Measurements from ENCODE around the gene TRMT10A.
A peak's percentile ranks its signal among the peaks of the same experiment; 100 is the strongest.

The TRMT10A gene, protein sequence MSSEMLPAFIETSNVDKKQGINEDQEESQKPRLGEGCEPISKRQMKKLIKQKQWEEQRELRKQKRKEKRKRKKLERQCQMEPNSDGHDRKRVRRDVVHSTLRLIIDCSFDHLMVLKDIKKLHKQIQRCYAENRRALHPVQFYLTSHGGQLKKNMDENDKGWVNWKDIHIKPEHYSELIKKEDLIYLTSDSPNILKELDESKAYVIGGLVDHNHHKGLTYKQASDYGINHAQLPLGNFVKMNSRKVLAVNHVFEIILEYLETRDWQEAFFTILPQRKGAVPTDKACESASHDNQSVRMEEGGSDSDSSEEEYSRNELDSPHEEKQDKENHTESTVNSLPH

DNA sequence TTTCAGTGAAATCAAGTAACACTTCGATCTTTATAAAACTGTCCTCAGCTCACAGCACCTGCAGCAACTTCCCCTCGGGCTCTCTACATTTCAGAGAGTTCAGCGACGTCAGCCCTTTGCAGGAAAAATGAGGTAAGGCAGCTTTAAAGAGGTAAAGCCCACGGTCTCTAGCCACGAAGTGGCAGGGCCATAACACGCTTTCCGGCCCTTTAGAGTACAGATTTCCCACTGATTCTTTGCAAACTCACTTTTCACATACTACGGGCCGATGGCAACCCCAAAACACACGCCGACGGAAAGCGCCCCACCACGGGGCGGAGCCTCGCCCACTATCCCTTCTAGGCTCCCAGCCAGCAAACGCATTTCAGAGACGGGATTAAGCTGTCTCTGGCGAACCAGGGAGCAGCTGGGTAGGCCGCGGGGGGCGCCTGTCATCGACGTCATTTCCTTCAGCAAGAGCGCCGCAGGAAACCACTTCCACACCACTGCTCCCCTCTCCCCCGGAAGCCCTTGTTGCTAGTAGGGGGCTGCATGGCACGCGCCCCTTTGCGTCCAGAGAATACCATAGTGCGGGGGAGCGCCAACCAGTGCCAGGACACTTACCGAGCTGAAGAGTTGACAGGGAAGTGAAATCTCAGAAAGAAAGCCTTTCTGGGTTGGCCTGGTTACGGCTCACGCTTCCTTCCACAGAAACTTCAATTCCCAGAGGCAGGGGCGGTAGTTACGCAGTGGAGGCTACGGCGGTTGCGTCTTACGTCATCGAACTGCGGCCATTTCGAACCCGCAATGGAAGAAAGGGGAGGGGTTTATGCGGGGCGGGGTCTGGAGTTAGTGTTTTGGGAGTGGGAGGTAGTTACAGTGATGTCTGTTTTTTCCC lies at the start of gene TRMT10A:
TRMT10A (minus strand) TSS at position 730 of the 877 bp plus-strand sequence. CDS start 4,701 bp downstream, outside the sequence.
- peak; percentile 99 for DNase-seq

DNA sequence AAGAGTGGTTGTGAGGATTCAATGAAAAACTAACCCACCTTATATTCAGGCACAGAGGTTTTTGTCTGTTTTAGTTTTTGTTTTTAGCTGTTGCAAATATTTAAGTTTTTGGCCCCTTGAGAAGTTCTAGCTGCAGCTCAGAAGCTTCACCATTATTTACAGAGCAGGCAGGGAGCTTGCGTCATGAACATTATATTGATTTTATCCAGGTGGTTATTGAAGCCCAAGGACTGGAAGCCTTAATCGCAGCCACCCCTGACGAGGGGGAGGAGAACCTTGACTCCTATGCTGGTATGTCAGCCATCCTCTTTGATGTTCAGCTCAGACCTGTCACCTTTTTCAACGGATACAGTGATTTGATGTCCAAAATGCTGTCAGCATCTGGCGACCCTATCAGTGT lies 48.9 kb upstream of the TRMT10A start:
- no peak for DNase-seq

DNA sequence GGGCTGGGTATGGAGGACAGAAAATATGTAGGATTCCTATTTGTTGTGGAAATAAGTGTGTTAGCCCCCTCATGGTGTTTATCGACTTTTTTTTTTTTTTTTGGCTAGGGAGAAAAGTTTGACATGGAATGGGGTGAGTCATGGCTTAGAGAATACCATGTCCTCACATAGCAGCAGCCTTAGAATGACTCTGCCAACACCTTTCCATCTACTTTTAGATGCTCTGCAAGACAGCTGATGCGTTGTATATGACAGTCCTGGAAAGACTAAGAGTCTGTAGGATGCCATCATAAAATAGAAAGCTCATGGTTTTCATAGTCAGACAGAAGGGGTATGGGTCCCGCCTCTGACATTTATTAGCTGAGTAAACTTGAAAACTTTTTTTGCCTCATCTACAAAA lies 48.4 kb upstream of the TRMT10A start:
- DNase-seq = no peak

DNA sequence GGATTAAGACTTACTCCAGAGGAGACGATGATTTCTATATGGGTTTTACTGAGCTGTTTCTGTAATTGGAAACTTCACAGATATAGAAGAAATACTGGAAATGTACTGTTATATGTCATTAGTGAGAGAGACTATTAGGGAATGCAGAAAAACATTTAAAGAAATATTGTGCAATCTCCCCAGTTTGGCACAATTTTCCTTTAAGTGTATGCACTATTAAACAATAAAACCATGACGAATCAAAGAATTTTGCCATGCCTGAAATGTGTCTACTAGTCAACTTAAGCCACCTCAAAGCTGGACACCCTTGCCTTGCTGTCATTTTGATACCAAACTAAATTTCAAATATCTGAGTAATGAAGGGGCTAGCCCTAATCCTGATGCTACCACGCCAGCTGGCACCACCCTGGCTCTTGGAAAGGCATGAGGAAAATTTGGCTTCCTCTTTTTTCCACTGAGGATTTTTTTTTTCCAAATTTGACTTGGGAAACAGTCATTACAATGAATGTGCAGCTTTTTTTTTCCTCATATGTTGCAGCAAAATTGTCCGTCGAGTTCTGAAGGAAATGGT lies 46.9 kb upstream of the TRMT10A start:
- no peak for DNase-seq

DNA sequence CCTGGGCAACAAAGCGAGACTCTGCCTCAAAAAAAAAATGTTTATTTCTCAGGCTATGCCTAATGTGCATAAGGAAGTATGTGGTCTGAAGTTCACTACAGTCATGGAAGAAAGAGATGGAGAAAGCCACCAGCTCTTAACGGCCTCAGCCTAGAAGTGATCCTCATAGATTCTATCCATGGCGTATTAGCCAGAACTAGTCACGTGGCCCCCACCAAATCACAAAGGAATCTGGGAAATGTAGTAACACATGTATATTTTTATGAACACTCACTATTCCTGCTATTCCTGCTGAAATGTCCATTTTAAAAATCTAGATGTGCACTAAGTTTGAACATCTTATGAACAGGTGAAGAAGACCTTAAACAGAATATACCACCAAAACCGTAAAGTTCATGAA lies 44.6 kb upstream of the TRMT10A start:
- DNase-seq = no peak

DNA sequence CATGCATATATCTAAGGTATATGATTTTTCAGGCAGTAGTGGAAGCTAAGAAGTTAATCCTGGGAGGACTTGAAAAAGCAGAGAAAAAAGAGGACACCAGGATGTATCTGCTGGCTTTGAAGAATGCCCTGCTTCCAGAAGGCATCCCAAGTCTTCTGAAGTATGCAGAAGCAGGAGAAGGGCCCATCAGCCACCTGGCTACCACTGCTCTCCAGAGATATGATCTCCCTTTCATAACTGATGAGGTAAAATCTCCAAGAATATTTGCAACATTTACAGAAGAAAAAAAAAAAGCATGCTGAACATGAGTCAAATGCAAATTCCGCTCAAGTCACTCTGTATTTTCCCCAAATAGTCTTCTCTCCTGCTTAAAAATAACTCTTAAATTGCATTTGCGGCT lies 42.9 kb upstream of the TRMT10A start:
- no peak for DNase-seq

DNA sequence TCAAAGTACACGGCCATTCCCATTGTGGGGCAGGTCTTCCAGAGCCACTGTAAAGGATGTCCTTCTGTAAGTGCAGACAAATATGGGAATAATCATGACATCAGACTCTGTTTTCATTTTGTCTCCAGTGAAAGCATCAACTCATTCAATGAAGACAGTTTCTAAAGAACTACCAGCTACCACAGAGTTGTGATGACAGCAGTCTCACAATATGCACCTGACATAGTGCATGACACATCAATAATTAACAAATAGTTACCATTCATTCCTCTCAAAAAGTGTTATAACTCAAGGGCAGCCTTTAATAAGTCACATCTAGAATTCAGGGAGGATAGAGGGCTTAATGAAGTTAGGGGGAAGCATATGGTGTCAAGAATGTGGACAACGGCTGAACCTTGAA lies 31.0 kb upstream of the TRMT10A start:
- DNase-seq = no peak

DNA sequence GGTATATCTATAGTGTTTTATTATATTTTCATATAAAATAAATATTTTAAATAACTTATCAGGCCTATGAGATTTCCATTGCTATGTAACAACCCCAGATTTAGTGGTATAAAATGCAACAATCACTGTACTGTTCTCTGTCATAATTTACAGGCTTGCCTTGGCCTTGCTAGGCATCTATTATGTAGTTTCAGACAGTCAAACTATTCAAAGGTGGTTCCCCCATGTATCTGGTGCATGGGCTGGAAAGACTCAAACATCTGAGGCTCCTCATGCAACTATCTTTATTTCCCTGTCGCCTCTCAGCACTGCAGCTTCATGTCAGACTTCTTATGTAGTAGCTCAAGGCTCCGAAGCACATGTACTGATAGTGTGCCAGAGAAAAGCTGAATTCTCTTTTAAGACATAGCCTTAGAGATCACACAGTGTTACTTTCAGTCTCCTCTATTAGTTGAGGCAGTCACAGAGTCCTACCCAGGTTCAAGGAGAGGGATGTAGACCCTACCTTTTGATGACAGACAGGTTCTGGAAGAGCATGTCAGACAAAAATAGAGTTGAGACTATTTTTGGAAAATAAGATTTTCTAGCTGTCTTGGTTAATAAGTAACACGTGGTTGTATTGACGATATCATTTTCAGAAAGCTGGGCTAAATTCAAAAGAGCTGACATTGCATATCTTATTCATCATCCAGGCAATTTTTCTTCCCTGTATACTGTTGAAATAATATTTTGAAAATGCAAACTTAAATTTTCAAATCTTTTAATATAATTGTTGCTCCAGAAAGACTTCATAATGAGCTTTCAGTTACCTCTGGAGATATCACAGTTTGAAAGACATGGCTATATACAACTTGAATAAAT lies 30.2 kb upstream of the TRMT10A start:
- no peak for DNase-seq

DNA sequence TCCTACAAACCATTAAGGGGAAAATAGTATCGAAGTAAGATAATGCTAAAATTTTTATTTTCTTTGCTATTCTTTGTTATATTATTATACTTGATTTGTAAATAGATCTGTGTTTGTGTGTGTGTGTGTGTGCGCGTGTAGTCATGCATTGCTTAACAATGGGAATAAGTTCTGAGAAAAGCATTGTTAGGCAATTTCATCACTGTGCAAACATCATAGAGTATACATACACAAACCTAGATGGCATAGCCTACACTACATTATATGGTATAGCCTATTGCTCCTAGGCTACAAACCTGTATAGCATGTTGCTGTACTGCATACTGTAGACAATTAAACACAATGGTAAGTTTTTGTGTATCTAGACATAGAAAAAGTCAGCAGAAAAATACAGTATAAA lies 27.9 kb upstream of the TRMT10A start:
- DNase-seq = no peak

DNA sequence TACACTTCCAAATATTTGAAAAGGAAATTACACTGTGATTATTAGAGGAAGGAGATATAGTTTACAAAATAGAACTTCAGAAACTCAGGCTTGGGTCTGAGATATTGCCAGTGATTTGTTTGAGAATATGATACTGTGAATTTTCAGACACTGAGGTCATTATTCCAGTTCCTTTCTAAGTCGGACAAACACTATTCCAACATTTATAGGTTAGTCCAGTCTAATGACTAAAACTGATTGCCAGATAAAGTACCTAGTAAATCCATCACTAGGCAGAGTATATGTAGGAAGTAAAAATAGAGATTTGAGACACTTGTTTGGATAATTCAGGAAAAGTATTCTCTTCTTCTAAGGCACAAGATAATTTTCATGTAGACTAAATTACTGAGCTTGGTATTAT lies 24.0 kb upstream of the TRMT10A start:
- DNase-seq = no peak

DNA sequence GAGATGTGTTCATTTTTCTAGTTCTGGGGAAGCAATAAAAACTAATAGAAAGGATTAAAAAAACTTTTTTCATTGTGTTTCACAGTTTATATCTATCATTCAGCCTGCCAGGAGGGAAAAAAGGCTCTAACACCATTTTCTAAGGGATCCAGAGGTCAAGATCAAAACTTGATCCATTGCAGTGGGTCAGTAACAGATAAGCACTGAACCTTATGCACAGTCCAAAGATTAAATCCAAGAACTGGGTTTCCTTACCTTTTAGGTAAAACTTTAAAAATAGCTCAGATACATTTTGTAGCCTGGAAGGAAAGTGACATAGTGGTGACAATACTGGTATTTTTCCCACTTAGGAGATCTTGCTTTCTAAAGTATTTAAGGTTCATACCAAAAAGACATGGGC lies 23.5 kb upstream of the TRMT10A start:
- DNase-seq = no peak

DNA sequence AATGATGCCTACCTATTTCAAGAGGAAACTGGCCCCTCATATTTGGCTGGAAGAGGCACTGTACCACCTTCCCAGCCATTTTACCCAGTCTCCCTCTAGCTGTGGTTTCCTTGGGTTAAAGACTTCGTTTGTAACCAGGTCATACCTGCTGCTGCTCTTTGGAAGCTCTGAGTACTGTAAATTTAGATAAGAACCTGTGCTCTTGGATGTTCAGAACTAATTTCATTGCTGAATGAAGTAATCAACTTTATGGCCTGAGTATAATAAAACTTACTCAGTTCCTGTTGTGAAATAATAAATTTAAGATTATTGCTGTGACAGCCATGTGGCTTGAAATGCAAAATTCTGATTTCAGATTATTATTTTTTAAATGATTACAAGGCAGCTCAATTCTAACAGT lies 23.0 kb upstream of the TRMT10A start:
- no peak for DNase-seq

DNA sequence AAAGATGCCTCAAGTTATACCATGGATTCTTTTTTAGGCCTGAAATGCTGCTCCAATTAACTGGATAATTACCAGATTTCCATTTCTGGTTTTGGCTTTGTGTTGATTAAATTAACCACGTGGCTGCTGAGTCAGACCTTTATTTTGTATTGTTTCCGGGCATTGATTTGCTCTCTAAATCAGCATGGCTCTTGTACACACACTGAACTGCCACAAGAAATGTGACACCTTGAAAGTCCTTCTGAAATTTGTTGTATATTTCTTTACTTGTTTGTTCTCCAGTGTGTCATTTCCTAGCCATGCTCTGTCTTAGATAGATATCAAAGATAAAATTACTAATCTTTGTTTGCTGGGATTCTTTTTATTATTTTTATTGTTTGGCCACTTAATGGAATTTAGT lies 22.5 kb upstream of the TRMT10A start:
- DNase-seq = no peak

DNA sequence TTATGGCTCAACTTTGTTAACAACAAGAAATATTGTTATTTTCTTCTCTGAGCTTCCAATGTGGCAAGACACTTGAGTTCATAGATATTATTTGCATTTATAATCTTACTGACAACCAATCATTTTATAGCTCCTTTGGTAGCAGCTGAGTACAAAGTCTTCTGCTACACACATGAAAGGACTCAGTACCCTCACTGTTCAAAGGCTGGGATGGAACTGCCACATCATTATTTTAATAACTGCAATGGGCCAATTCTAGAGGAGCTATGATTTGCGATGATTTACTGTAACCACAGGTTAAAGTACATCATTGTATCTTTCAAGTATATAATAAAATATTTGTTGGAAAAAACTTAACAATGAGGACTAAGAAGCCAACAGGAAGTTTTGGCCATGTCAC lies 21.7 kb upstream of the TRMT10A start:
- no peak for DNase-seq

DNA sequence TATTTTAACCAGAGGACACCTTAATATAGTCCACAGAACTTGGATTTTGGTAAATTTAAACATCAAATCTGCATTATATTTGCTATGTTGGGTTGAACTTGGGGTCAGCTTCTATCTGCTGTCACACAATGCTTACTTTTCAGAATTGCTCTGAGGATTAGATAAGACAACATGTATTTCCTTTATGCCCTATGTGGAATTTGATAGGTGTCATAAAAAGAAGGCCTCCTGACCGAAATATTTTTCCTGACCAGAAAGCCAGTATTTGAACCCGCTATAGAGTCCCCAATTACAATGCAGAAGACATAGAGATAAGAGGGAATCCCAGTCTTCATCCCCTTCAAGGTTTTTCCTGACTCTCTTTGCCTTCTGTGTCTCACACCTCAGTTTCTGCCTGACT lies 14.9 kb upstream of the TRMT10A start:
- no peak for DNase-seq

DNA sequence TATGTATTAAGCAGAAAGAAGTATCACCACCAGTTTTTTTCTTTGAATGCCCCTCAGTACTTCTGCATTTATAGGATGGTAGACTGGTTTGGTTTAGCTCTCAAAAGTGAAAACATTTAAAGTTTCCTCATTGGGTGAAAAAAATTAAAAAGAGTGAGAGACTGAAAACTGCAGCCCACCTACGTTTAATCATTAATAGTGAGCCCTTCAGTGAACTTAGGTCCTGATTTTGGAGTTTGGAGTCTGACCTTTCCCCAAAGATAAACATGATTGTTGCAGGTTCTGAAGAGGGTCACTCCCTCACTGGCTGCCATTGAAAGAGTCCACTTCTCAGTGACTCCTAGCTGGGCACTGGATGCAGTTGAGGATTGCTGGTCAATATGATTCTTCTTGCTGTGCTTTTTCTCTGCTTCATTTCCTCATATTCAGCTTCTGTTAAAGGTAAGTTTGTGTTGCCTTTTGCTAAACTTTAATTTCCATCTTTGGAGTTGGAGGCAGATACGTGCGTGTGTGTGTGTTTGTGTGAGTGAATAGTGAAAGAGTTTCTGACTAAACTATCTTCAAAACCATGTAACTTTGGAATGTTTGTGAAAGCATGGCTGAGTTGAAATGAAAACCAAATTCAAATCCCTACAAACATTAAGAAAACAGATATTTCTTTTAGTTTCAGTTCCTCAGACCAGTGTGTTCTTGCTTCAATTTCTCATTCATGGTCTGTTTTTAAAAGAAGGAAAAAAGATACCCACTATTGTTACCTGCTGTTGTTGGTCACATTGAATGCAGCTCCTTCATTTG lies 10.9 kb upstream of the TRMT10A start, which contains the start of gene MTTP:
MTTP (plus strand) TSS at position 295 of the 795 bp plus-strand sequence; CDS start at position 381, 86 bp downstream.
- DNase-seq = no peak

DNA sequence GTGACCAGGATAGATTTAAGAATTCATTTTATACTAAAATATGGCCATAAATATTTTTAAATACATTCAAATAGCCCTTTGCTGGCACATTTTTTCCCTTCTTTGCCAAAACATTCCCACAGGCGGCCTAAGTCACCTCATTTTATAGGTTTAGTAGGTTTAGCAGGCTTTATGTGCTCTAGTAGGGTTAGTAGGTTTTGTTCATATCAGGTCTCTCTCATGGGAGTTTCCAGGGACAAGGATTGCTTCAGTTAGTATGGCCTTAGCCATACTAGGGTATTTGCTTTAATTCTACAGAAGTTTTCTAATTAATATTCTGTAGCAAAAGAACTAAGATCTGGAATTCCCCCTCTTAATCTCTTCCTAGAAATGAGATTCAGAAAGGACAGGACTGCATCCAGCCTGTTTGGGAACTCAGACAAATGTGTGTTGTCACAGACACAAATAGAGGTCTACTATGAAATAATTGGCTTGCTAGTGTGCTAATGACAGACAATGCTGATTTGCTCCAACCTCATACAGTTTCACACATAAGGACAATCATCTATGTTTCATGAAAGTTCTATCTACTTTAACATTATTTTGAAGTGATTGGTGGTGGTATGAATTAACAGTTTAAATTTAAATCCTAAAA lies 10.0 kb upstream of the TRMT10A start:
- no peak for DNase-seq

DNA sequence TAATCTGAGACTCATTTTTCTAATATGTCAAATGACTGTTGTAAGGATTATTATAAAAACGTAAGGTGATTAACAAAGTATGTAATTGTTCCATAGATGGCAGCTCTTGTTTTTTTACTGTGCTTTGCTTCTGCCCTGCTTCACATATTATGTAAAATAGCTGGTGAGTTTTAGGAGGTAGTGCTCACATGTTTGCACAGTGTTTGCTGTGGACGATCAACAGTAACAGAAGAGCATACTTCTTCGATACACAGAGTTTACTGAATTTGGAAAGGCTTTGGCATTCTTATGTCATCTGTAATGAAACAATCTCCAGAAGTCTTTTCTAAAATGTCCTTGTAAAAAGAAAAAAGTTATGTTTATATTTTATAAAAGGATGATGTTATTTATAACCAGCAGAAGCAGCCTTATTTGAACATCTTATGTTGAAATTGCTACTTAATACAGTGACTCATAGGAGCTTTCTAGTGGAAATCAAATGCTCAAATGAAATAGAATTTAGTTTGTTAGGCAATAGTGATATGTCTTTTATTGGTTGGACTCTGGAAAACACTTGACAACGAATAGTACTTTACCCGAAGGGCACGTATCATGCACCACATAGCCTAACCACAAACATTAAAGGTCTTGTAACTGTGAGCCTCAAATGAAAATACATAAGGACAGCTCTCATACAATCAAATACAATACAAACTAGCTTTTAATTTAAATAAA lies 8.8 kb upstream of the TRMT10A start:
- DNase-seq = no peak

DNA sequence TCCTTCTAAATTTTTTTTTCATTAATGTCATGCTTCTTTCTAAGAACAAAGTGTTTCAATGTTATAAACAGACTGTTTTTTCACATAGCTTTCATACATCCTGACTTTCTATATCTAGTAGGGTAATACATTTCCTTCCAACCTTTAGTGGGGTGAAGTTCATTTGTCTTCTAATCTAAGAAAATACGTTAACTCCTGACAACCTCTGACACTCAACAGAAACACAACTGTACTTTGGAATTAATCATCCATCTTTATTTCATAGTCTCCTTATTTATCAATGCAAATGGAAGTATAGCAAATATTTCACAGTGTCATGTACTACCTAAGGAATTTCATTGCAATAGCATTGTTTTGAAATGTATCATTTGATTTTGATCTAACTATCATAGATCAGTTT lies 8.0 kb upstream of the TRMT10A start:
- no peak for DNase-seq

DNA sequence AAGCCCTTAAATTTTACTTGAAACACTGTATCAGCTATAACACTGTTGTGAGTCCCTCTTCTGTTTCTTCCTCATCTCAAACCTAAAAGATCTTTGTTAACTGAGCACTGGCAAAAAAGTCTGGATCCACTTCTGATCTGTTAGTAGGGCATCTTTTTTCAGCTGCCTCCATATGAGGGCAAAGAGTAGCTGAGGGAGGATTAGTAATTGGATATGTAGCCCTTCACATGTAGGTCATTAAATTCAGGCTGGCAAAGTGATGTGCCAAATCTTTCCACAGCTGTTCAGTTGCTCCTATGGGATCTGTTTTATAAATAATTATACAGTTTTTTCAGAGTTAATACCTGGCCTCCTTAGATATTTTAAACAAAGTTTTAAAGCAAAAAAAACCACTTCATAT lies 1.1 kb upstream of the TRMT10A start:
- no peak for DNase-seq

DNA sequence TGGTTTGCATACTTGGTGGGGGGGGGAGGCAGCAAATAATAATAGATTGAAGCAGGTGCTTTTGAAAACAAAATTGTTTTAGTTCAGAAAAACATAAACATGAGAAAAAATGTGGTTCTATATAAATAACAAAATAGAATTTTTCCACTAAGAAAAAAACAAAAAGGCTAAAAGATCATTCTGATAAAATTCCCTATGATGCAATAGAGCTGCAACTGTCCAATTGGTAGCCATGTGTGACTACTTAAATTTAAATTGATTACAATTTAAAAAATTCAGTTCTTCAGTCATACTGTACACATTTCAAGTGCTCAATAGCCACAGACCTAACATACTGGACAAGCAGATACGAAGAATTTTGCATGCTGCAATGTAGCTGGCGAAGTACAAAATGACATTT lies 11.0 kb downstream of the TRMT10A start:
- no peak for DNase-seq

Measured in fibroblast of upper back skin (primary cell).